ENCODE data around the gene DNAJB4. TPM values are rescaled to one million over a fixed set of nuclear protein-coding genes. Genes with fewer than 3 reads are reported as not detected.
A peak's percentile ranks its signal among the peaks of the same experiment; 100 is the strongest.

The DNAJB4 gene
- total RNA-seq, 1 experiment from 2014 or later, result 23.0 TPM

- no peaks in the 10 kb centered on the region for H3K27me3 Mint-ChIP-seq (ENCODE audit: unreplicated experiment)
- no peaks in the 10 kb centered on the region for H3K9me3 Mint-ChIP-seq (ENCODE audit: low read depth, unreplicated experiment)
- H3K4me3 Mint-ChIP-seq (ENCODE audit: low read depth, unreplicated experiment), result no peak overlapping the region
- H3K27ac Mint-ChIP-seq (ENCODE audit: unreplicated experiment), result no peak overlapping the region
- no TSS peak for BruUV-seq (replicated peaks)
- intact Hi-C loops (cut with micrococcal nuclease; ENCODE audit: unreplicated experiment), result loop anchor here (10.0 kb wide), 1 partner anchor 217 kb away; the partner anchor contains the start of gene USP33
- no peak for TF ChIP-seq CTCF (IDR thresholded peaks at IDR 0.05; ENCODE audit: unreplicated experiment)
- DNase-seq, result no peak
- H3K4me1 Mint-ChIP-seq (ENCODE audit: low read depth, unreplicated experiment), result peaks cover 31% of the 10 kb centered on the region
- peaks cover 48% of the 10 kb centered on the region for H3K36me3 Mint-ChIP-seq (ENCODE audit: insufficient read depth, unreplicated experiment)
- CTCF ChIA-PET, result interaction anchor here (0.6 kb wide), 1 partner anchor 241 kb away, joined by 7 read pairs; no protein-coding TSS in a partner anchor
These were observed 32.7 kb upstream of the DNAJB4 start for GRCh38 chr1:77972080-77972479.

- peak overlapping the region; percentile 76 for H3K27ac Mint-ChIP-seq (ENCODE audit: unreplicated experiment)
- no peak overlapping the region for H3K4me3 Mint-ChIP-seq (ENCODE audit: low read depth, unreplicated experiment)
- peaks cover 26% of the 10 kb centered on the region for H3K36me3 Mint-ChIP-seq (ENCODE audit: insufficient read depth, unreplicated experiment)
- H3K27me3 Mint-ChIP-seq (ENCODE audit: unreplicated experiment), result no peaks in the 10 kb centered on the region
- DNase-seq, result no peak
- peaks cover 23% of the 10 kb centered on the region for H3K4me1 Mint-ChIP-seq (ENCODE audit: low read depth, unreplicated experiment)
- no TSS peak for BruUV-seq (replicated peaks)
- H3K9me3 Mint-ChIP-seq (ENCODE audit: low read depth, unreplicated experiment), result no peaks in the 10 kb centered on the region
- intact Hi-C loops (cut with micrococcal nuclease; ENCODE audit: unreplicated experiment), result loop anchor here (5.0 to 10.0 kb wide), 2 partner anchors 72 to 221 kb away; partner anchors contain the start of genes GIPC2 and USP33
- TF ChIP-seq CTCF (IDR thresholded peaks at IDR 0.05; ENCODE audit: unreplicated experiment), result no peak
- CTCF ChIA-PET, result interaction anchor here (0.7 to 1.3 kb wide), 5 partner anchors 10 to 645 kb away, joined by 3 to 8 read pairs (median 3); partner anchors contain the start of genes DNAJB4 and IFI44L
These were observed 29.4 kb upstream of the DNAJB4 start for GRCh38 chr1:77975386-77975785.

GRCh38 chr1:77975907-77976306, 28.8 kb upstream of the DNAJB4 start:
- no peak for DNase-seq
- peaks cover 23% of the 10 kb centered on the region for H3K4me1 Mint-ChIP-seq (ENCODE audit: low read depth, unreplicated experiment)
- TSS peak; percentile 0 for BruUV-seq (replicated peaks)
- H3K27me3 Mint-ChIP-seq (ENCODE audit: unreplicated experiment), result no peaks in the 10 kb centered on the region
- H3K4me3 Mint-ChIP-seq (ENCODE audit: low read depth, unreplicated experiment), result no peak overlapping the region
- no peak for TF ChIP-seq CTCF (IDR thresholded peaks at IDR 0.05; ENCODE audit: unreplicated experiment)
- peaks cover 26% of the 10 kb centered on the region for H3K36me3 Mint-ChIP-seq (ENCODE audit: insufficient read depth, unreplicated experiment)
- intact Hi-C loops (cut with micrococcal nuclease; ENCODE audit: unreplicated experiment), result loop anchor here (5.0 to 10.0 kb wide), 2 partner anchors 71 to 221 kb away; partner anchors contain the start of genes GIPC2 and USP33
- CTCF ChIA-PET, result interaction anchor here (0.7 to 1.3 kb wide), 5 partner anchors 11 to 644 kb away, joined by 3 to 8 read pairs (median 3); partner anchors contain the start of genes DNAJB4 and IFI44L
- H3K9me3 Mint-ChIP-seq (ENCODE audit: low read depth, unreplicated experiment), result no peaks in the 10 kb centered on the region
- H3K27ac Mint-ChIP-seq (ENCODE audit: unreplicated experiment), result peak overlapping the region; percentile 76

- BruUV-seq (replicated peaks), result no TSS peak
- no peak for TF ChIP-seq CTCF (IDR thresholded peaks at IDR 0.05; ENCODE audit: unreplicated experiment)
- H3K27ac Mint-ChIP-seq (ENCODE audit: unreplicated experiment), result peak overlapping the region; percentile 76
- no peak for DNase-seq
- intact Hi-C loops (cut with micrococcal nuclease; ENCODE audit: unreplicated experiment), result loop anchor here (5.0 to 10.0 kb wide), 2 partner anchors 71 to 222 kb away; partner anchors contain the start of genes GIPC2 and USP33
- H3K4me1 Mint-ChIP-seq (ENCODE audit: low read depth, unreplicated experiment), result peaks cover 23% of the 10 kb centered on the region
- H3K9me3 Mint-ChIP-seq (ENCODE audit: low read depth, unreplicated experiment), result no peaks in the 10 kb centered on the region
- H3K27me3 Mint-ChIP-seq (ENCODE audit: unreplicated experiment), result no peaks in the 10 kb centered on the region
- no peak overlapping the region for H3K4me3 Mint-ChIP-seq (ENCODE audit: low read depth, unreplicated experiment)
- H3K36me3 Mint-ChIP-seq (ENCODE audit: insufficient read depth, unreplicated experiment), result peaks cover 24% of the 10 kb centered on the region
- CTCF ChIA-PET, result no interaction called here
These were observed 28.2 kb upstream of the DNAJB4 start for GRCh38 chr1:77976433-77977076.
